HG03097 (cell line): ENCODE measurements around the gene TTPAL.
"Not testable (repeated sequence)": the region's sequence is repeated elsewhere in the genome, so short reads cannot be mapped to it uniquely, and the experiment has no call there.

Source experiments
- ATAC-seq: cut with Tn5 transposase; IDR thresholded peaks from one replicate; pipeline ENCODE4 v1.9.1; 2021; ENCODE audit not compliant: unreplicated experiment, low FRiP score

Gene TTPAL

DNA sequence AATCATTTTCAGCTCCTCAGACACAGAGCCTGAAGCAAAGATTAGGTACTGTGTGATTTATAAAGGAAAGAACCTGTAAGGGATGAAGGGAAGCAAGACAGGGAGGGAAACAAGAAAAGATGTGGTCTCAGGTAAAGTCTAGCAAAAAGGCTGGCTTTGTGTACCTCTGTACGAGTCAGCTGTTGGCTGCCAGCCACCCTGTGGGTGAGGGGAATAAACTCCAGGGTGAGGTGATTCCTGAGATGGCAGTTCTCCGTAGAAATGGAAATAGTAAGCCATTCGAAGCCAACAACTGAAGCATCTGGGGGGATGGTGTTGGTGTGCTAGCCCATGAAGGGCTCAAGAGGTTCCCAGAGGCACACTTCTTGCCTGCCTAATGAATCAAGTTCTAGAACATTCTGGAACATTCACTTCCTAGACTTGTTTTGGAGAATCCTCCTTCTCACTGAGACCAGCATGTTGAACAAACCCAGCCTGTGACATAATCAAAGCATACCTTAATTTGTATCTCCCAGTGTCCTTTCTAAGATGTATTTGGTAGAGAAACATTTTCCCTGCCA lies 10.6 kb upstream of the TTPAL start:
- no peak for ATAC-seq

DNA sequence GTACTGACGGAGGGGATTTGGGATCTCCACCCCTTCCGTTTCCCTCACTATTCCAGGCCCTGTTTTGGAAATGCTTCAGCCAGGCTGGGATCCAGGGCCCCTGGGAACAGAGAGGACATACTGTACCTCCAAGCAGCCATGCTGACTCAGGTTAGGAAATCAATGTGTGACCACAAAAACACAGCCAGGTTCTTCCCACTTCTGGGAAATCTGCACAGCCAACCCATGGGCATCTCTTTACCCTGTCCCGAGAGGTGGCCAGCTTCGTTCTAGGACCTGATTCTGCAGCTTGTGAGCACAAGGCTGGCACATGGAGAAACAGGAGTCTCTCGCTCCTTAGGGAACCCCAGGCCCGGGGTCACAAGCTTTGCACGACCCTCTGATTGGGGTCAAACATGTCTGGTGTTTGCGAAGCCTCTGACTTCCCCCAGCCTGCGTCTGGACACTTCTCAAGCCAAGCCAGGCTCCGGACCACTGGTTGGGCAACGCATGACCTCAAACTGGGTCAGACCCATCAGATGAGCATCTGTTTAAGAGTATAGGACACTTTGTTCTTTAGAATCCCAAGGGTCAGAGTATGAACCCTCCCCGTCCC lies 8.3 kb upstream of the TTPAL start:
- no peak for ATAC-seq

DNA sequence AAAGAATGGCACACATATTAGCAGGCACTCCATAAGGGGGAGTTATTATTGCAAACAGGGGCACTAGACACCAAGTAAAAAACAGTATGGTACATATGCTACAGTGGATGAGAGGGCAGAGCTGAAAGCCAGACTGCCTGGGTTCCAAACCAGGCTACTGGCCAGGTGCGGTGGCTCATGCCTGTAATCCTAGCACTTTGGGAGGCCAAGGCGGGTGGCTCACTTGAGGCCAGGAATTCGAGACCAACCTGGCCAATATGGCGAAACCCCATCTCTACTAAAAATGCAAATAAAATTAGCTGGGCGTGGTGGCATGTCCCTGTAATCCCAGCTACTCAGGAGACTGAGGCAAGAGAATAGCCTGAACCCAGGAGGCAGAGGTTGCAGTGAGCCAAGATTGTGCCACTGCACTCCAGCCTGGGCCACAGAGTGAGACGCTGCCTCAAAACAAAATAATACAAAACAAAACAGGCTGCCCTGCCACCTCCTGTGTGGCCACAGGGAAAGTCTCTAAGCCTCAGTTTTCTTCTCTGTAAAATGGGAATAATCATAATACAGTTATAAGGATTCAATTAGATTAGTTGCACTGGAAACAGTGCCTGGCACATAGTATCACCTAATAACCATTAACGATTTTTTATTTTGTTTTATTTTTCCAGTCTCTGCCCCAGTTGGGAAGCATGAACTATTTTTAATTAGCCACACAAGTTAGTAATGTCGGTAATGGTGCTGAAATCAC lies 7.5 kb upstream of the TTPAL start:
- ATAC-seq: no peak

DNA sequence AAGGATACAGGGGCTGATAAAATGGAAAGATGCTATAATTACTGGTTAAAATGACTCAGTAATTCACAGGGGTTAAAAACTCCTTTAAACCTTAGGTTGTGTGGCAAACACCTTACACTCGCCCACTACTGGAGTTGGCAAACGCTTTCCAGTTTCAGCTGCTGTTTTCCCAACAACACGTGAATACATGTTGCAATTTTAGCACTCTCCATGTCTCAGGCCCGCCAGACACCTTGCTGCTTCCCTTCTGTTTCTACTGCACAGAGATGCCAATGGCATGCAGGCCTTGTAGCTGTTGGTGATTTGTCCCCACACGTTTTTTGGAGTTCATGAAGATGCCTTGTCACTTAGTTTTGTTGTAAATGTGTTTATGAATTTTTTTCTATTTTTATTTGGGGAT lies 5.3 kb upstream of the TTPAL start:
- no peak for ATAC-seq

DNA sequence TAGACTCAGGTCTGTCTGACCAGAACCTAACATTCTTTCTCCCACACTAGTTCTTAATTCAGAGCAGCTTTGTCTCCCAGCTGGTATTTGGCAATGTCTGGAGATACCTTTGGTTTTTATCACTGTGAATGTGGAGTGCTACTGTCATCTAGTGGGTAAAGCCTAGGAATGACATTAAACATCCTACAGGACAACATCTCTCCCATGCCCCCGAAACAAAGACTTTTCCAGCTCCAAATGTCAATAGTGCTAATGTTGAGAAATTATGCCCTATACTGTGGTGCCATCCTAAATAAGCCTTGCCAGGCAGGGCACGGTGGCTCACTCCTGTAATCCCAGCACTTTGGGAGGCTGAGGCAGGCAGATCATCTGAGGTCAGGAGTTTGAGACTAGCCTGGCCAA lies 4.2 kb upstream of the TTPAL start:
- no peak for ATAC-seq

DNA sequence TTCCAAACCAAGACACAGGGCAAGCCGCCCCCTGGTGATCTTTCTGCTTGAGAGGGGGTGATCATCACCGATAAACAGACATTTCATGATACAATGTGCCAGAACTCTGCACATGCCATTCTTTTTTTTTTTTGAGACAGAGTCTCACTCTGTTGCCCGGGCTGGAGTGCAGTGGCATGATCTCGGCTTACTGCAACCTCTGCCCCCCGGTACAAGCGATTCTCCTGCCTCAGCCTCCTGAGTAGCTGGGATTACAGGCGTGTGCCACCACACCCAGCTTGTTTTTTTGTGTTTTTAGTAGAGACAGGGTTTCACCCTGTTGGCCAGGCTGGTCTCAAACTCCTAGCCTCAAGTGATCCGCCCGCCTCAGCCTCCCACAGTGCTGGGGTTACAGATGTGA lies 3.4 kb upstream of the TTPAL start:
- not testable (repeated sequence) for ATAC-seq

DNA sequence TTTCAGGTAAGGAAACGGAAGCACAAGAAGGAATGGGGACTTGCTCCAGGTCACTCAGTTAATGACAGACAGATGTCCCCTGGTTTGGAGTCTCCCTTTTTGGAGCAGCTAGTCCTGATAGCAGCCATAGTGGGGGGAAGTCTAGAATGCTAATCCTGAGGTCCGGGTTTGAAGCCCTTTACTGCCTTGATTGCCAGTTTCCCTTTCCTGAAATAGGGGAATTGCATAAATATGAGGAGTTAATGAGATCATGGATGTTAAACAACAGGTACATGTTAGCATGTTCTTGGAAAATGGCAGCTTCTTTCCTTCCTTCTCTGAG lies 341 bp upstream of the TTPAL start:
- no peak for ATAC-seq

DNA sequence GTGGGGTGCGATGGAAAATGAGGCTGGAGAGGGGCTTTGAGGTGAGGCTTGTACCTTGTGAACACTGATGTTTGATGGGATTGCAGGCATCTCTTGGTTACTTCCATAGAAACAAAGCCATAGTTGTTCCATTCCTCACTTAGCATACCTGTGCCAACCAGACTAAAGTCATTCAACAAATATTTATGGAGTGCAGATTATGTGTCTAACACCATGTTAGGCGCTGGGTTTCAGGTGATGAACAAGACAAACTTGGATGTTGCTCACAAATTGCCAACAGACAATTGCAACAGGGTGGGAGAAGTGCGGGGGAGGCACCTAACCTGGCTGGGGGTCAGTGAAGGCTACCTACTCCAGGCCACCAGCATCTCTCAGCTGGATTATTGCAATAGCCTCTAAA lies 1.5 kb downstream of the TTPAL start:
- ATAC-seq: no peak

DNA sequence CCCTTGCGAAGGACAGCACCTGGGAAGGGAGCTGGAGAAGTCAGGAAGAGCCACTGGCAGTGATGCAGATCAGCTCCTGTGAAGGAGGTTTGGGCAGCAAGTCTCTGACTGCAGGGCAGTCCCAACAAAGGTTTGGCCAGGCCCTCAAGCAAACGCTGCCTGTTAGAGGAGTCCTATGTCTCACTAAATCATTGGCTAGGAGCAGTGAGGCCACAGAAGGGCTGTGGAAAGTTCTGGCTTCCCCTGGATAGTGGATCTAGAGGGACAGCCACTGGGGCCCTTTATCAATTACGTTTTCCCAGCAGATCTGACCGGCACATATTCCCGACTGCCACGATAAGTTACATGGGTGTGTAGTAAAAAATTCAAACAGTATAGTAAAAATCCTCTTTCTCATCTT lies 2.5 kb downstream of the TTPAL start:
- ATAC-seq: no peak

DNA sequence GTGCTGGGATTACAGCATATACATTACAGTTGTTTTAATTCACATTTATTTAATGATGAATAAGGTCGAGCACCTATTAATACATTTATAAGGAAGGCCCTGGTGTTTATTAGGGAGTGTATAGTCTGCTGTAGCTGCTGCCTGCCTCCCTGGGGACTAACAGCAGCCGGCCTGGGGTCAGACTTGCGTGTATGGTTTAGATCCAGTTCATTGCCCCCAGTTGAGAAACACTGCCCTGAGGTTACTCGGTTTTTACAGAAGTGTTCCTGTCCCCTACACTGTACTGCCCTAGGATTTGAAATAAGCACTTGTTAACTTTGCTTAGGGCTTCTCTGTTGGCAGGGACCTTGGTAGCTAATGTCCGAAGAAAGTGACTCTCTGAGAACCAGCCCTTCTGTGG lies 4.0 kb downstream of the TTPAL start:
- no peak for ATAC-seq

DNA sequence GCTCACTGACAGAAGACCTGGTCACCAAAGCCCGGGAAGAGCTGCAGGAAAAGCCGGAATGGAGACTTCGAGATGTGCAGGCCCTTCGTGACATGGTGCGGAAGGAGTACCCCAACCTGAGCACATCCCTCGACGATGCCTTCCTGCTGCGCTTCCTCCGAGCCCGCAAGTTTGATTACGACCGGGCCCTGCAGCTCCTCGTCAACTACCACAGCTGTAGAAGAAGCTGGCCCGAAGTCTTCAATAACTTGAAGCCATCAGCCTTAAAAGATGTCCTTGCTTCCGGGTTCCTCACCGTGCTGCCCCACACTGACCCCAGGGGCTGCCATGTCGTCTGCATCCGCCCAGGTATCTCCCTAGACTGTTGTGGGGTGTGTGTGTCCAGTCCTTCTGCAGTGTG lies 4.4 kb downstream of the TTPAL start:
- no peak for ATAC-seq

DNA sequence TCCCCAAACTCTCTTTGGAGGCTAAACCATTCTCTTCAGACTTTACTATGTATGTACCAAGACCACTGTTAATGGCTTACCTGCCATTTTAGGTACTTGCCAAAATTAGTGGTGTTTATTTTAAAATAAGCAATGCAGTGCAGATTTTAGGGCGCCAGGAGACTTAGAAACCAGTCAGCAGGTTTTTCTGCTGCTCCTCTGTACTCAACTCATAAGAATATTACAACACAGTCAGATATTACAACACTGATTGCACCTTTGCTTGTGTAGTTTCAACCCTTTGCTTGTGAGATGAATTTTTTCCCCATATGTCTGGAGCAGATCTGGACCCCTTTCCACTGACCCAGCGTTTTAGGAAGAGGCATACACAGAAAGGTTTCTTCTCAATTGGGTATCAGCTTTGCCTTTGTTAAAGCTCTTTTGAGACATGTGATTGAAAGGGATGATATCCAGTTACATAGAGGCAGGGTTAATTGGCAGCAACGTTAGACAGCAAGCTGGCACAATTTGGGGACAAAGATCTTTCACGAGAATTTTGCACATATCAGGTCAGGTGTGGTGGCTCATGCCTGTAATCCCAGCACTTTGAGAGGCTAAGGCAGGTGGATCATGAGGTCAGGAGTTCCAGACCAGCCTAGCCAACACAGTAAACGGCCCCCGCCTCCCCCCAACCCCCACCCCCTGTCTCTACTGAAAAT lies 6.2 kb downstream of the TTPAL start:
- ATAC-seq: no peak

DNA sequence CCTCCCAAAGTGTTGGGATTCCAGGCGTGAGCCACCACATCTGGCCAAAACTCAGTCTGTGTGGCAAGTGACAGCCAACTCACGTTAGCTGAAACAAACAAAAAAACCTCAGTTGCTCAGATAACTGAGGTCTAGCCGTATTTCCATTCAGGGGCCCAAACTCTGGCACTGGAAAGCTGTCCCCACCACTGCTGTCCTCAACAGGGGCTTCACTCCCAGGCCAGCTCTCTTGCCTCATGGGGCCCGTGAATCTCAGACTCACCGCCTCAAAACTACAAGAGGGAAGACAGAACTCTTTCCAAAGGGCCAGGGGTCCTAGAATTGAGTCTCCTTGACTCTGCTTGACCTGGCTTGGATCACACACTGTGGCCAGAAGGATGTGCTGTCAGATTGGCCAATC lies 7.4 kb downstream of the TTPAL start:
- ATAC-seq: no peak

DNA sequence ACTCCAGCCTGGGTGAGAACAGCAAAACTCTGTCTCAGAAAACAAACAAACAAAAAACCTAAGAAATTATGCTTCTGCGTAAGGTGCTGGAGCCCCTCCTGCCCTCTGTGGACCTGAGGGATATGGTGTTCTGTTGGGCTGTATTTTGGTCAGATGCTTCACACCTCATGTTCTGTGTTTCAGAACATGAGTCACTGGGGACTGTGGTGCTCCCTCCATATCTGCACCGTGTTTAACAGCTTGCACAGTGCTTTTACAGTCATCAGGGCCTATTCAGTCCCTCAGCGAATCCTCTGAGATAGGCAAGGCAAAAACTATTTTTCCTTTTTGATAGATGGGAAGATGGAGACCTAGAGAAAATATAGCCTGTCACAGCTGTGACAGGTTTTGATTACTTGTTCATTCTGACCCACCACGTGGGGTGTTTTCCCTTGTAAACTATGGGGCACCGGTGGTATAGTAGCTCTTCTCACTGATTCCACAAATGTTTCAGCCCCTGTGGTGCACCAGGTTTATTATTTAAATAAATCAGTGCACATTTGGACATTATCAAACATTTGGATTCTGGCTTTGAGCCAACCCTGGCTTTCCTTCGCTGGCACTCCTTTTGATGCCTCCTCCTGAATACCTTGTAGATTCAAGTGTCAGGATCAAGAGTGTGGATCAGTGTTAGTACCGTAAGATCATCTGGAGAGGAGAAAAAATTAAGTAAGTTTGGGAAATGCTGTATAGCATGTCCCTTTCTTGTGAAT lies 9.6 kb downstream of the TTPAL start:
- ATAC-seq: no peak

DNA sequence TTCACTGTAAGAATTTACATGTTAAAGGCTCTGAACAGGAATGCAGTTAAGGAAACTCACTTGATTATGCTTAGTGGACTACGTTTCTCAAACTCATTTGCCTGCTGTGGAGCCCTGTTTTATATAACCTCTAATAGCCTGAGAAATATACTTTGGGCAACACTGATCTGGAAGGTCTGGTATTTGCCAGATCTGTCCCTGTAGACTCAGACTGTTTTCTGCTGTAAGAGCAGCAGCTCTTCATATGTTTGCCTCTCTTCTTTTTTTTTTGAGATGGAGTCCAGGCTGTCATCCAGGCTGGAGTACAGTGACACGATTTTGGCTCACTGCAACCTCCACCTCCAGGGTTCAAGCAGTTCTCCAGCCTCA lies 10.1 kb downstream of the TTPAL start:
- ATAC-seq: no peak

DNA sequence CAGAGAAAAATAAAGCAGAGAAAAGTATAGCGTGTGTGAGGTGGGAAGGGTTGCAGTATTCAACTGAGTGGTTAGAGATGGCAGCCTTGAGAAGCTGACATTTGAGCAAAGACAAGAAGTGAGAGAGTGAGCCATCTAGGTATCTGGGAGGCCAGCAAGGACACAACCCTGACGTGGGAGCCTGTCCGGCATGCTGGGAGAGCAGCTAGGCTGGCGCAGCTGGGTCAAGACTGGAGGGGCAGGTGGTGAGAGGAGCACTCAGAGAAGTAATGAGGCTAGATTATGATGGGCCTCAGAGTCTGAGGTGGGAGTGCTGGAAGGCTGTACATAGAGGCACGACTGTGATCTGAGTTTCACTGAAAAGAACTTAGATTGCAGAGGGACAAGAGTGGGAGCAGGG lies 12.9 kb downstream of the TTPAL start:
- no peak for ATAC-seq

DNA sequence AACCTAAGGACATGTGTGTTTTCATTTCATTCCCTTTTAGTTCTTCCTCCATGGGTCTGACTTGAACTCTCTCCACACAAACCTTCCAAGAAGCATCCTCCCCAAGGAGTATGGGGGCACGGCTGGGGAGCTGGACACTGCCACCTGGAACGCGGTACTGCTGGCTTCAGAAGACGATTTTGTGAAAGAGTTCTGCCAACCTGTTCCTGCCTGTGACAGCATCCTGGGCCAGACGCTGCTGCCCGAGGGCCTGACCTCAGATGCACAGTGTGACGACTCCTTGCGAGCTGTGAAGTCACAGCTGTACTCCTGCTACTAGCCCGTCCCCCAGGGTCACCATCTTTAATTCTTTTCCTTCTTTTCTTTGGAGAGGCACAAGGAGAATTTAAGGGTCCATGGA lies 13.5 kb downstream of the TTPAL start:
- ATAC-seq: no peak

DNA sequence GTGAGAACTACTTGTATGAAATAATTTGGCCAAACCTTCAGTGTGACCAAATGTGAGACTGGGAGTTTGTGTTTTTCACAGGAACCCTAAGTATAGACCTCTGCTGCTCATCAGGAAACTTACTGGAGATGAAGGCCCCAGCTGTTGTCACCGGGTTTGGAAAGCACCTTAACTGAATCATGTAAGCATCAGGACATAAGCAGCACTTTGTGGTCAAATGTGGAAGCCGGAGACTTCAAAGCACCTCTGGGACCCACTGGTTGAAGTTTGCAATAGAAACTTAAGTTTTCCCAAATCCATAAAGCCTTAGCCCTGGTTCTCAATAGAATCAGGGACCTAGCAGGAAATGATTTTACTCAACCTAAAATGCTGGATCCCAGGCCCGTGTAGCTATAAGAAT lies 14.3 kb downstream of the TTPAL start:
- no peak for ATAC-seq

DNA sequence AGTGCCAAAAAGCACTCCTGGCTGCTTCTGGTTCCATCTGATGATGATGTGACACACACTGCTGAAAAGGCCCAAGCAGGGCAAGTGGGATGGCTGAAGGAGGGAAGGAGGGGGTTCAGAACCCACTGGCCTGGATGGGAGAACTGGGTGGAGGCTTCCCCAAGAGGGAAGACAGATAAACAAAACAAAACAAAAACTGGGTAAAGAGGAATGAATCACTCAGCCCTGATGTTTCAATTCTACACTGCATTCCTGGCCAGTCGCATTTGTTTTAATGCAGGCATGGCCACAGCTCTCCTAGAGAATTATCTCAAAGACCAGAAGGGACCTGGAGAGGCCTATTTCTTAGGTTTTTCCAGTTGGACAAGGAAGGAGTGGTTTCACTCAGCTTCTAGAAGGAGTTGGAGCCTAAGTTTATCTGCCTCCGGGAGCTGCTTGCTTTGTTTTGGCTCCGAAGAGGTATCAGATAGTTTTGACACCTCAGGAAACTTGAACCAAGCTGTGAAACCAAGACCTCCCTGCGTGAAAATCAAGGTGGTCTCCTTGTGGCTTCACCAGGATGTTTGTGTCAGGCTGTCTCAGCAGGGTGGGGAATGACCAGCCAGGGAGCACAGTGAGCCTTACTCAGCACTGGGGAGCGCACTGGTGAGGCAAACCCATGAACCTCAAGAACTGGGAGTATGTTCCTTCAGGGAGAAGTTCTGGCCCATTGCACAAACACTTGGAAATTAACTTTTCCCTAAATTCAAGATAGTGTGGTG lies 16.1 kb downstream of the TTPAL start:
- no peak for ATAC-seq

DNA sequence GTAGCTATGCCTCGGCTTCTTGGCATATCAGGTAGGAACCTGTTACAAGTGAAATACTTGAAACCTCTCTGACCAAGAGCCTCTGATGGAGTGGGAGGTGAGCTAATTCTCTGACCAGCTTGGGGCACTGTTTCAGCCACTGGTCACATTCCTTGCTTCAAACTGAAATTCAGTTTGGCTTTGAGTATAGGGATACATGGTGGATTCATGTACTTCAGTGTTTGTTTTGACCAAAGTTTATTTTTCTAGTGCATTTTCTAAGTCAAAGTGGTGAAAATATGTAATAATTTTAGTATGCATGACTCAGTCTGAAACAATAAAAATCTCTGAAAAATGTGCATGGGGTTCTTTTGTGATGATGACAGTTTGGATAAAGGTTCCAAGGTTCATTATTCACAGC lies 18.6 kb downstream of the TTPAL start:
- no peak for ATAC-seq

DNA sequence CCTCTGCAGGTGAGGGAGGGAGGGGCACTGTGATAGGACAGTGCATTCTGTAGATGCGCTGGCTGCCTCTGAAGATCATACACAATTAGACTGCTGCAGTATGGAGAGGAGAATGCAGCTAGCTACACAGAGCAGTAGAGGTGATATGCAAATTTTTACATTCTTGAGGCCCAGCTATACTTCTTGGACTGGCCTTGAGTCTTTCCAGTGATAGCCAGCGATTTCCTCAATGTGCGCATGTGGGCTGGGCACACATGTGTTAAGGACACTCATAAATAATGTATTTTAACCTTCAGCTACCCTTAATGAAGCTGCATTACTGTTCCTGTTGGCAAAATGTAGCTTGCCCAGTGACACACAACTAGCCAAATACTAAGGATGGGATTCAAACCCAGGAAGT lies 19.0 kb downstream of the TTPAL start:
- no peak for ATAC-seq
